HG03520 (cell line): ENCODE results near the gene SHC3.

Source experiments
- ATAC-seq: cut with Tn5 transposase; IDR thresholded peaks from one replicate; pipeline ENCODE4 v1.9.1; 2021; ENCODE audit warnings: mild to moderate bottlenecking, moderate library complexity; ENCODE audit not compliant: unreplicated experiment

The SHC3 gene

GRCh38 chr9:88991066-88992034 lies 187.3 kb downstream of the SHC3 start, which contains the start of gene S1PR3:
Gene S1PR3 (plus strand): TSS chr9:88991468. CDS start chr9:89001201, 9,733 bp downstream.
- ATAC-seq: no peak

GRCh38 chr9:88990729-88991065 lies 187.9 kb downstream of the SHC3 start:
- no peak for ATAC-seq

DNA sequence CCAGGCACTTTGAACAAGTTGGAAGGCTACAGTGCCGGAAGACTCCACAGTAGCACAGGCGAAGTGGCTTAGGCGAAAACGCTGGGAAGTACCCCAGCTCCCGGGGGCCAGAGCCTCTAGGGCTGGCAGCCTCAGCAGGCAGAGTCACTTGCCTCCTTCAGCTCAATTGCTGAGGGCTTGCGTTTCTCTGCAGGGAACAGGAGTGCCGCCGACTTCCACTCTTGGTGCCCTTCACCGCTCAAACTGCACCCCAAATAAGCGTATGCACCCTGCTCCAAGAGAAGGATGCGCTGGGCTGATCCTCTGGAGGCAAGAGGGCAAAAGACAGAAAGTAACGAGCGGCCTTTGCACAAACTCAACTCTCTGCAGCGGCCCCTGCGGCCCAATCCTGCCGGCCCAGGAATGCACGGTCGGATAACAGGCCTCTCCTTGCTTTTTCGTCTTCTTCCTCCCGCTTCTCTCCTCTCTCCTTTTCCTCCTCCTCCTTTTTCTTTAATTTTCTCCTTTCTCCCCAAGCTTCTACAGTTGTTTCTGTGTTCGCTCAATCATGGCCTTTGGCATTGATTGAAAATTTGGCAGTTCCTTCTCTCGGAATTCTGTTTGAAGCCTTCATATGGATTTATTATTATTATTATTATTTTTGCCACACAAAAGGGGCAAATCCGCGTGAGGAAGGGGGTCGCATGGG lies 188.4 kb downstream of the SHC3 start:
- no peak for ATAC-seq

DNA sequence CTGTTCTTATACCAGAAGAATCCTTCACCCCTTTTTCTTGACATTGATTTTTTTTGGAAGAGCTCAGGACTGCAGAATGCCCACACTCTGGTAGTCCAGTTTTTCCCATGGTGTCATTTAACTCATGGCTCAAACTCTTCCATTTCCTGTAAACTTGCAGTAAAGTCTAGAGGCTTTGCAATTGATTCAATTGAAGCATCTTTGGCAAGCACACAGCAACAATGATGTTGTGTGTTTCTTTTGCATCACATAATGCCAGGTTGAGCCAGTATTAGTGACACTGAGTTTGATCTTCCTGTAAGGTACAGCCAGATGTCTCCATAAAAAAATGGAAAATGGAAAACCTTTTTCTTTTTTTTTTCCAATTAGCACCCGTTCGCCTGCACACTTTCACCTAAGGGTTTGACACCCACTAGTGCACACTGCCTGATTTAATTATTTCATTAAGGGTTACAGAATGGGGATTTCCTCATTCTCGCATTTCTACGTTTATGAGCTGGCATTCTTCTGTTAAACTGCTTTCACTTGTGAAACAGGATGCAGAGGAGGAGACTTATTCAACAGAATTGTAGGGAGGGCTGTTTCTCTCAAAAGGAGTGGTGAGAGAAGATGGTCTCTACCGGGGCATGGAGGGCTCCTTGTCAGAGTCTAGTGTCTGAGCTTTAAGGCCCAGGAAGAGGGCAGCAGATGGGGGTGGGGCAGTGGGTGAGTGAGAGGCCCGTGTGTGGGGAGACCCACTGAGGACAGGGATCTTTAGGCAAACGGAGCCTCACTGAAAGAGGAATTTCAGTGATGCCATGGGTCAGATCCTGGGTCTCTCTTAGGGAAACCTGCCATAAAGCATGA lies 189.6 kb downstream of the SHC3 start:
- no peak for ATAC-seq

DNA sequence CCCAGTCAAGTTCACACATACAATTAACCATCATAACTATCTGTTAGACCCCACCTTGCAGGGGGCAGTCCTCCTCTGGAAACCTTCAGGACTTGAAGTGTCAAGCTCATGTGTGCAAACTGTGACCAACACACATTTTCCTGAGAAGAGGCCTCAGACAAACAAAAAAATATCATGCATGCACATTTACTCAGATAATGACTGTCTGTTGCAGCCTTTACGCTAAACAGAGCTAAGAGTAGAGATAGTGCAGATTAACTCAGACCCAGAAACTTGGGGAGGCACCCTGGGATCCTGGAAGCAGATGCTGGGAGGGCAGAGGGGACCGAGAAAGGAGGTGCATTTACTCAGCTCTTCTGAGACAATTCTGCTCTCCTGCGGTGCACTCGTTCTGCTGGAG lies 191.0 kb downstream of the SHC3 start:
- no peak for ATAC-seq

GRCh38 chr9:88986776-88987175 lies 191.8 kb downstream of the SHC3 start:
- ATAC-seq: no peak

- ATAC-seq: no peak
These were observed 193.0 kb downstream of the SHC3 start for GRCh38 chr9:88985616-88986015.

- ATAC-seq: no peak
These were observed 194.1 kb downstream of the SHC3 start for GRCh38 chr9:88984543-88984883.

DNA sequence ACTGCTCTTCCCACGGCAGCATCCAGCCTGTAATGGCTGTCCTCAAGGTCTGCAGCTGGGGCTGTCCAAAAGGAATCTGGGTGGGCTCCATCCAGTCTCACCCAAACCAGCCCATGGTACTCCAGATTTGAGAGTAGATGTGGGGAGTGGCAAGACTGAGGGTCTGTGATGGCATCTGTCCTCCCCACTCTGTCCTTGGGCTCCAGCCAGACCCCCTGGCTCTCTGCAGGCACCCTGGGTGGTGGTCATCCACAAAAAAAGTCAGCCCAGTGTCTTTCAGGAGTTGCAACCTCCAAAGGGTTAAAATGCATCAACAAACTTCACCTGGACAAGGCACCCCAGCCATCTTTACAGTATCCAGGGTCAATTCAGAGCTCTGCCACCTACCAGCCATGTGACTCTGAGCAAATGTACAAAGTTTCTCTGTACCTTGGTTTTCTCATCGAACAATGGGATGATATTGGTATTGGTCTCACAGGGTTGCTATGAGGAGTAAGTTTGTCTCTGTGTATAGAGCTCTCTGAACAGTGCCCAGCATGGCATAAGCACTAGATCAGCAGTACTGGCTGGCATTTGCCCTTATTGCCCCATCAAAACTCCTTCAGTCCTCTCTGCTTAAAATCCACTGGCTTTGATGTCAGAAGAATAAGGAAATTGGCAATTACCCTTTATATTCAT lies 194.6 kb downstream of the SHC3 start:
- ATAC-seq: no peak

DNA sequence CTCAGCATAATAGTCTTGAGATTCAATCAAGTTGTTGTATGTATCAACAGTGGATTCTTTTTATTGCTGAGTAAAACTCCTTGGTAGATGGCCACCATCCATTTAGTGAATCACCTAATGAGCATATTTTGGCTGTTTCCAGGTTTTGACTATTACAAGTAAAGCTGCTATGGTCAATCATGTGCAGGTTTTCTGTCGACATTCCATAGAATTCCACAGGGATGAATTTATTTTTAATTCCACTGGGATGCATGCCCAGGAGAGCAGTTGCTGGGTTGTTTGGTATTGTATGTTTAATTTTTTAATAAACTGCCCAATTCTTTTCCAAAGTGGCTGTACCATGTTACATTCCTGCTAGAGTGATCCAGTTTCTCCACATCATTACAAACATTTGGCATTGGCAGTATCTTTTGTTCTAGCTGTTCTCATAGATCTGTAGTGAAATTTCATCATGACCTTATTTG lies 197.8 kb downstream of the SHC3 start:
- ATAC-seq: no peak

- ATAC-seq: no peak
These were observed 198.8 kb downstream of the SHC3 start for GRCh38 chr9:88979791-88980190.

- ATAC-seq: no peak
These were observed 199.6 kb downstream of the SHC3 start for GRCh38 chr9:88979021-88979420.

GRCh38 chr9:88978034-88978433 lies 200.6 kb downstream of the SHC3 start:
- no peak for ATAC-seq

DNA sequence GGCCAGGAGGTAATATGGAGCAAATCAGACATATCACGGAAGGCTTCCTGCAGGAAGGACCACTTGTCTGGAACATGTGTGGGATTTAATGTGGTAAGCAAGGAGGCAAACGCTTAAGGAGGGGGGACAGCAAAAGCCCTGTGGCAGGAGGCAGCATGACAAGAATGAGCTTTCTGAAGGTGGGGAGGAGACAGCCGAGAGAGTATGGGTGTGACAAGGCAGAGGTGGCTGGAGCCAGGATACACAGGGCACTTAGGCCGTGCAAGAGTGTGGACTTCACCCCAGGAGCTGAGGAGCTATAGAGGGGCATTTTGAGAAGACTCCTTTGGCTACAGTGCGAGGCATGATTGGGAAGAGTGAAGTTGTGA lies 201.7 kb downstream of the SHC3 start:
- ATAC-seq: no peak

- no peak for ATAC-seq
These were observed 202.4 kb downstream of the SHC3 start for GRCh38 chr9:88975966-88976889.

DNA sequence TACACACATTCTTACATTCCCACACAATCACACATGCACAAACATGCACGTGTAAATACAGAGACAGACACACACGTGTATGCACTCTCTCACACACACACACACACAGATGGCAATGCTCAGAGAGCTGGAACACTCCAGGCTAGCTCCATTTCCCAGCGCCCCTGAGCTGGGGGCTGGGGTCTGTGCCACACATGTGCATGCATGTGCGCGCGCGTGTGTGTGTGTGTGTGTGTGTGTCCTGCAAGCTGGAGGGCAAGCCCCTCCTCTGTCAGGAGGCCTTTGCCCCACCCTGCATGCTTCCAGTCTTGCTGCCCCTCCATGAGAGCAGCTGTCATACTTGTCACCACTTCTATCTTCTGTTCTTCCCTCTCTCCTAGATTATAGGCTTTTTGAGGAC lies 204.0 kb downstream of the SHC3 start:
- ATAC-seq: no peak

GRCh38 chr9:88973281-88974045 lies 205.2 kb downstream of the SHC3 start:
- no peak for ATAC-seq

DNA sequence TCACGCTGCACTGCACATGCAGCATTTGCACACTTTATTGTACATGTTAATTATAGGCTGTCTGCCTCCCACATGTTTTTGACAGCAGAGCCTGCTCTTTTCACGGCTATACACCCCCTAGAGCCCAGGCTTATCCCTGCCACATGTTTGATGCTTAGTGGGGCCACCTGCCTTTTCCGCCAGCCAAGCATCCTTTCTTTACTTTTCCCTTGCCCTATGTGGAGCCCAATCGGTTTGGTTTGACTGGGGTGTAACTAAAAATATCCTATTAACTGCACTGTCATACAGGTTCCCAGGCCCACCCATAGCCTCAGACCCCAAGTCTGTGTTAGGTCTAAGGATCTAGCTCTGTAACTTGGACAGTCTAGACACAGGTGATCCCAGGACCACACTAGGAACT lies 206.2 kb downstream of the SHC3 start:
- no peak for ATAC-seq
